Activated T-helper 1 cell treated with anti-CD3 and anti-CD28 coated beads, Interleukin-12 subunit alpha, Interleukin-12 subunit beta, Interleukin-2, Interleukin-4 antibody, amounts not matched to agents 30 ng/mL and 10 ng/mL and 1 ng/mL, durations not matched to agents 14 hours and 24 hours and 36 hours (primary cell): ENCODE results near the gene HNF1B. TPM values are rescaled to one million over a fixed set of nuclear protein-coding genes. Genes with fewer than 3 reads are reported as not detected.

Experiments
- DNase-seq: peaks from one replicate; pipeline ENCODE4 v3.0.0; 2021; ENCODE audit warnings: low spot score
- H3K27ac Mint-ChIP-seq: one replicate; pipeline ENCODE4 v1.8.0; 2021; ENCODE audit warnings: mild to moderate bottlenecking, mixed read lengths
- H3K27me3 Mint-ChIP-seq: one replicate; pipeline ENCODE4 v1.8.0; 2022; ENCODE audit warnings: mild to moderate bottlenecking, moderate library complexity, mixed read lengths; ENCODE audit not compliant: insufficient read depth
- H3K36me3 Mint-ChIP-seq: one replicate; pipeline ENCODE4 v1.8.0; 2021; ENCODE audit warnings: low read depth, mixed read lengths
- H3K4me1 Mint-ChIP-seq: one replicate; pipeline ENCODE4 v1.8.0; 2021; ENCODE audit warnings: low read depth, mixed read lengths
- H3K4me3 Mint-ChIP-seq: one replicate; pipeline ENCODE4 v1.8.0; 2021; ENCODE audit warnings: mild to moderate bottlenecking, moderate library complexity, mixed read lengths
- H3K9me3 Mint-ChIP-seq: one replicate; pipeline ENCODE4 v1.8.0; 2021; ENCODE audit warnings: mixed read lengths
- intact Hi-C: fragments of 100-400 bp; cut with micrococcal nuclease; formaldehyde crosslinking; loops from one replicate; pipeline ENCODE4 v1.15.1; 2024
- total RNA-seq: library from RNA; stranded (reverse); gene quantifications from 2 replicates; pipeline ENCODE4 v1.2.3, GENCODE V29; 2022

HNF1B gene
- total RNA-seq, 1 donor from 2014 or later: 3.6 TPM

DNA sequence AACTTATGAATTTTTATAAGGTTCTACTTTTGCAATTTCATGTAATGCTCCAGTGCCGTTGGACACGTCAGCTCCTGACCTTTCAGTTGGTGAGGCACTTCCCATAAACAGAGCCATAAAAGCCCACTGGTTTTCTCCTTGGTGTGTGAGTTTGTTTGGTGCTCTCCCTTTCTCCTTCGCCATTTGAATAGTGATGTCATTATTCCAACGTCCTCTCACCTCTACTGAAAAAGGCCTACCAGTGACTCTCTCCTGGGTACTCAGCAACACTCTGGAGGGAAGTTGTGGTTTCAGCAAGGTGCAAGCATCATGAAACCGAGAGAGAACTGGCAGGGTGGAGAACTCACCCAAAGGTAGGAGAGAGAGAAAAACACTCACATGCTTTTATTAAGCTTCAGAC, 29.6 kb upstream of the HNF1B start:
- H3K4me3 Mint-ChIP-seq: peak overlapping the region; percentile 17

DNA sequence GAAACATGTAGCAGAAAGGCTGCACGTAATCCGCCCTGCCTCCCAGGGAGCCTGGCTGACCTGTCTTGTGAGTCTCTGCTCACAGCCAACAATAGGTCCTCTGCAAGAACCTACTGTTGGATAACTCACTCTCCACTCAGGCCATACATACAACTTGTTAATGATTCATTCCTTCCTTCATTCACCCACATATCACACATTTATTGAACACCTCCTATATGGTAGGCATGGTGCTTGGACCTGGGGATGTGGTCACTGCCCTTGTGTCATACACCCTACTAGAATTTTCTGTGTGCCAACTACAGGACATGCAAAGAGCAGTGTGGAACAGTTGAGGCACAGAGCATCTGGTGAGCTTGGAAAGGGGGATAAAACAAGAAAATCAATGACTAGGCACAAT, 28.1 kb upstream of the HNF1B start:
- Mint-ChIP-seq H3K4me3 (peak overlapping the region; percentile 9), H3K27me3 (peaks cover 9% of the 10 kb centered on the region), H3K36me3 (no peaks in the 10 kb centered on the region), H3K27ac (peak overlapping the region; percentile 77), H3K9me3 (no peaks in the 10 kb centered on the region), H3K4me1 (peaks cover 49% of the 10 kb centered on the region)
- DNase-seq: no peak
- intact Hi-C loops: loop anchor here (1.0 to 5.0 kb wide), 5 partner anchors 8 to 166 kb away; partner anchors contain the start of genes DDX52 and SYNRG

More for the DNA sequence above, 29.6 kb upstream of the HNF1B start:
- Mint-ChIP-seq H3K36me3 (no peaks in the 10 kb centered on the region), H3K9me3 (no peaks in the 10 kb centered on the region), H3K27ac (peak overlapping the region; percentile 77), H3K4me1 (peaks cover 55% of the 10 kb centered on the region), H3K27me3 (peaks cover 9% of the 10 kb centered on the region)
- peak; percentile 42 for DNase-seq
- intact Hi-C loops: loop anchor here (2.0 to 5.0 kb wide), 7 partner anchors 14 to 167 kb away; partner anchors contain the start of genes DDX52, HNF1B and SYNRG

DNA sequence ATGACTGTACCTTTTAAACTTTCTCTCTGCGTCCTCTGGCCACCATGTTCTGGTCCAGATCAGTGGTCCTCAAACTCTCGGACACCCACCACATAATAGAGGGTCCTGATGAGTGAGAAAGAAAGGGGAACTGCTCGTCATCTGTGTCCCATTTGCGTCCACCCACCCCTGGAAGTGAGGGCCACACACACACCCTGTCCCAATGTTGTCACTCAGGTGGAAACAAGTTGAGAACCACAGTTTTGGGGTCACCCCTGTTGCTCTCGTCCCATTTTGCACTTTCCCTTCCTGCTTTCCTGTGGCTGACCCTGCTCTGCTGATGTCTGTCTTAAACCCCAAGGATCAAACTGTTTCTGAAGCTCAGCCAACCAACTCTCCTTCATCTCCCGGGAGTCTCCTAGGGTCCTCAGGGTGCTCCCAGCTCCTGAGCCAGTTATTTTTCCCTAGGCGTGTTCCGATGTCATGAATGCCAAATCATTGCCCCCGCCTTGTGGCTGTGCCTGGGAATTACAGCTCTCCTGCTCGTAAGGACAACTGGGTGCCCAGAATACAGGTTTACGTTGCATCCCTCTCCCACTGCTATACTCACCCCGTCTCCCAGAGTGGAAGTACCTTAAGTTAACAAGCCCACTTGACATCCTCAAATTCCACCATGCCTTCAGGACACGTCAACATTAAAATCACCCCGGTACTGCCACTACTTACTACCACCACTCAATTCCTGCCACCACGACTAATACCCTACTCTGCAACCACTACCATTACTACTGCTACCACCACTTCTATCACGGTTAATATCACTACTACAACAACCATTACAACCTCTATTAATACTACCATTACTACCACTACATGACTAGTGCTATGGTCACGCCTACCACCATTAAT, 26.0 kb upstream of the HNF1B start:
- Mint-ChIP-seq H3K9me3 (no peaks in the 10 kb centered on the region), H3K27me3 (peaks cover 20% of the 10 kb centered on the region), H3K27ac (no peak overlapping the region), H3K36me3 (peaks cover 5% of the 10 kb centered on the region), H3K4me3 (no peak overlapping the region), H3K4me1 (peaks cover 56% of the 10 kb centered on the region)
- intact Hi-C loops: loop anchor here (5.0 kb wide), 4 partner anchors 56 to 164 kb away; partner anchors contain the start of genes DDX52 and SYNRG
- peak; percentile 14 for DNase-seq

DNA sequence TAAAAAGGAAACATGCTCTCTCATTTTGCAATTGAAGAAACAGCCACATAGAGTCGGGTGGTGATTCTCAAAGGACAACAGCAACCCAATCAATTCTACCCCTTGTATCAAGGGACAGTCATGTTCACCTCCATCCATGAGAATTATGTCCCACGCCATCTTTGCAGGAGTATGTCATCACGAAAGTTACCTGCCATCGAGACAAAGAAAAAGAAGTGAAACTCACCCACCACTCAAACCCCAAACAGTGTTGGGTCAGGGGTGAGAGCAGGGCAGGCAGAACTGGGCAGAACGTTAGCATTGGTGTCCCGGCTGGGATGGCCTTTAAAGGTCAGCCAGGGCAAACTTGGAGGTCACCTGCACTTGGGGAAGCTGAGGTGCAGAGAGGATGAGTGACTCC, 24.2 kb upstream of the HNF1B start:
- H3K27ac Mint-ChIP-seq: no peak overlapping the region
- peaks cover 60% of the 10 kb centered on the region for H3K4me1 Mint-ChIP-seq

DNA sequence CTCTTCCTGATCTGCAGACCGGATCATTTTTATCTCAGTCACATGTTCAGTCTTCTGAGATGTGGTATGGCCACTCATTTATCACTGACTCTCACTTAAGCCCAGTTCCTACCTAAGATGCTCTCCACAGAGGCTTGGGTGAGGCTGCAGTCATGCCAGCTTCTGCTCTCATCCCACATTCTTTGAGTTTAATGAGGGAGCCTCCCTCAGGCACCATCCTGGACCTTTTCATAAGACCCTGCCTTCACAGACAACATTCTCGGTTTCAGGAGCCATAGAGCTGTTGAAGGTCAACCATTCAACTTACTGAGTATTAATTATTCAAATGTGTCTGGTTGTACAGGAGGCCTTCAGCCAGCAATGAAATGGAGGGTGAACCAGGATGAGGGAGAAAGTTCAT, 23.6 kb upstream of the HNF1B start:
- Mint-ChIP-seq H3K4me1 (peaks cover 55% of the 10 kb centered on the region), H3K9me3 (no peaks in the 10 kb centered on the region), H3K4me3 (no peak overlapping the region), H3K27ac (no peak overlapping the region), H3K27me3 (peaks cover 20% of the 10 kb centered on the region), H3K36me3 (peaks cover 5% of the 10 kb centered on the region)
- no peak for DNase-seq
- intact Hi-C loops: no loop called here

More for the DNA sequence above, 24.2 kb upstream of the HNF1B start:
- Mint-ChIP-seq H3K36me3 (peaks cover 5% of the 10 kb centered on the region), H3K4me3 (no peak overlapping the region), H3K27me3 (peaks cover 20% of the 10 kb centered on the region), H3K9me3 (no peaks in the 10 kb centered on the region)
- no peak for DNase-seq
- intact Hi-C loops: no loop called here

DNA sequence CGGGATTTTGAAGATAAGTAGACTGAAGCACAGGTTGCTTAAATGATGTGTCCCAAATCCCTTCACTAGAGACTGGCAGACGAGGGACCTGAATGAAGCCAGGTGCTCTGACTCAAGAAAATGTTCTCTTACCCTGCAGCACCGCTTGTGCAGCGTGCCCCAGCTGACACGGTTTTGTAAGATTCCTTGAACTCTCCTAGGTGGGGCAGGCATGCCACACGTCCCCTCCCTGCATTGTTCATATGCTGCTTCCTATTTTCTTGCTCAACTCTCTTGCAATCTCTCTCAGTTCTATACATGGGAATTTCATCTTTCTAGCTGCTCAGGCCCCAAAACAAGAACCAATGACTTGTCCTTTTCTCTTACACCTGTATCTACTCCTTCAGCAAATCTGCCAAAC, 22.1 kb upstream of the HNF1B start:
- H3K4me1 Mint-ChIP-seq: peaks cover 54% of the 10 kb centered on the region
- H3K36me3 Mint-ChIP-seq: peaks cover 5% of the 10 kb centered on the region
- H3K4me3 Mint-ChIP-seq: no peak overlapping the region
- H3K9me3 Mint-ChIP-seq: no peaks in the 10 kb centered on the region
- H3K27me3 Mint-ChIP-seq: peaks cover 24% of the 10 kb centered on the region
- peak overlapping the region; percentile 2 for H3K27ac Mint-ChIP-seq
- no peak for DNase-seq
- intact Hi-C loops: no loop called here

DNA sequence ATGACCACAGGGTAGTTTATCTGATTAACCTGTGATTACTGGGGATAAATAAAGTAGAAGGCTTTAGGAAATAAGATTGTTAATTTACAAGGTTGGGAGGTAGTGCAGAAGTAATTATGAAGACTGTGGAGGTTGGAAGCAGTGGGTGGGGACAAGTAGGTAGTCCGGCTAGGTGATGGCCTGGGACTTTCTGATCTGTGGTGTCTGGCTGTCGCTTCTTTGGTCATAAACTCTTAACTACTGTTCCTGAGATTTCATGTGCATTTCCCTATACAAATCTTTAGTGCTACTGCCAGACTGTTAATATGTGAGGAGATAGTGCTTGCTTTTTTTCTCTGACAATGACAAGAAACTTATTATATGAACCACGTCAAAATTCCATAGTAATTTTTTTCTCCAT, 19.5 kb upstream of the HNF1B start:
- Mint-ChIP-seq H3K4me1 (peaks cover 56% of the 10 kb centered on the region), H3K27me3 (peaks cover 24% of the 10 kb centered on the region)
- intact Hi-C loops: loop anchor here (1.0 kb wide), 1 partner anchor 19 kb away; the partner anchor contains the start of gene HNF1B

DNA sequence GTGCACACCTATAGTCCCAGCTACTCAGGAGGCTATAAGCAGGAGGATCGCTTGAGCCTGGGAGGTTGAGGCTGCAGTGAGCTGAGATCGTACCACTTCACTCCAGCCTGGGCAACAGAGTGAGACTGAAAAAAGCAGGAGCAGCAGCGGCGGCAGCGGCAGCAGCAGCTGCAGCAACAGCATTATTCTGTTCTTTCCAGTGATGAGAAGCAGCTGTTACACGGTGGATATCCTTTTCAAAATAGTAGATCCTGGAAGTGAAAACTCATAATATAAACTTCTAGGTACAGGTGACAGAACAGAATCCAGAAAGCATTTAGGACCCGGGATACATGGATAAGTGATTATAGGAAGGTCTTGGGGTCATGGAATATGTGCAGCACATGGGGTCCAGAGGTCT, 17.8 kb upstream of the HNF1B start:
- Mint-ChIP-seq H3K36me3 (peaks cover 7% of the 10 kb centered on the region), H3K4me1 (peaks cover 61% of the 10 kb centered on the region), H3K9me3 (no peaks in the 10 kb centered on the region), H3K27me3 (peaks cover 34% of the 10 kb centered on the region), H3K4me3 (no peak overlapping the region), H3K27ac (no peak overlapping the region)
- DNase-seq: no peak
- intact Hi-C loops: no loop called here

More for the DNA sequence above, 19.5 kb upstream of the HNF1B start:
- peaks cover 5% of the 10 kb centered on the region for H3K36me3 Mint-ChIP-seq
- H3K9me3 Mint-ChIP-seq: no peaks in the 10 kb centered on the region
- no peak overlapping the region for H3K27ac Mint-ChIP-seq
- peak overlapping the region; percentile 30 for H3K4me3 Mint-ChIP-seq
- DNase-seq: no peak

DNA sequence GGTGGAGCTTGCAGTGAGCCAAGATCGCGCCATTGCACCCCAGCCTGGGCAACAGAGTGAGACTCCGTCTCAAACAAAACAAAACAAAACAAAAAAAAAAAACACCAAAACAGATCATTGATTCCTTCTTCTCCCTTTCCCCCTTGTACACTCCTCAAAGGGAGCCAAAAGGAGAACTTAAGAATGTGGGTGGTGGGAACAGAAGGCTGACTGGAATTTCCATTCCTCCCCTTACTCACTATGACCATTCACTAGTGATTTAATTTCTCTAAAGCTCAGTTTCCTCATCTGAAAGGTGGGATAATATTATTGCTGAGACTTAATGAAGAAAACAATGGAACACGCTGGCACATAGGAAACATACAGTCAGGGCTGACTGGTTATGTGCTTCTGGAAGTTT, 17.1 kb upstream of the HNF1B start:
- peaks cover 31% of the 10 kb centered on the region for H3K27me3 Mint-ChIP-seq
- DNase-seq: no peak
- peaks cover 3% of the 10 kb centered on the region for H3K36me3 Mint-ChIP-seq
- intact Hi-C loops: loop anchor here (2.0 kb wide), 2 partner anchors 13 to 29 kb away; no protein-coding TSS in a partner anchor
- peaks cover 54% of the 10 kb centered on the region for H3K4me1 Mint-ChIP-seq
- H3K9me3 Mint-ChIP-seq: no peaks in the 10 kb centered on the region
- no peak overlapping the region for H3K4me3 Mint-ChIP-seq
- H3K27ac Mint-ChIP-seq: no peak overlapping the region

DNA sequence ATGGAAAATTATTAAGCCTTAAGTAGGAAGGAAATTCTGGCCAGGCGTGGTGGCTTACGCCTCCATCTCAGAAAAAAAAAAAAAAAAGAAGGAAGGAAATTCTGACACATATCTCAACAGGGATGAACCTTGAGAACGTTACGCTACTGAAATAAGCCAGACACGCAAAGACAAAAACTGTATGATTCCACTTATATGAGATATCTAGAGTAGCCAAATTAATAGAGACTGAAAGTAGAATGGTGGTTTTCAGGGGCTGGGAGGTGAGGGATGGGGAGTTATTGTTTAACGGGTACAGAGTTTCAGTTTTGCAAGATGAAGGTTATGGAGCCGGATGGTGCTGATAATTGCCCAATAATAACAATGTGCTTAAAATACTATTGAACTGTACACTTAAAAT, 16.2 kb upstream of the HNF1B start:
- no peaks in the 10 kb centered on the region for H3K9me3 Mint-ChIP-seq
- peak overlapping the region; percentile 43 for H3K4me3 Mint-ChIP-seq
- peaks cover 25% of the 10 kb centered on the region for H3K27me3 Mint-ChIP-seq
- H3K27ac Mint-ChIP-seq: peak overlapping the region; percentile 79
- peaks cover 3% of the 10 kb centered on the region for H3K36me3 Mint-ChIP-seq
- H3K4me1 Mint-ChIP-seq: peaks cover 50% of the 10 kb centered on the region
- DNase-seq: no peak
- intact Hi-C loops: loop anchor here (2.0 kb wide), 2 partner anchors 14 to 30 kb away; no protein-coding TSS in a partner anchor

DNA sequence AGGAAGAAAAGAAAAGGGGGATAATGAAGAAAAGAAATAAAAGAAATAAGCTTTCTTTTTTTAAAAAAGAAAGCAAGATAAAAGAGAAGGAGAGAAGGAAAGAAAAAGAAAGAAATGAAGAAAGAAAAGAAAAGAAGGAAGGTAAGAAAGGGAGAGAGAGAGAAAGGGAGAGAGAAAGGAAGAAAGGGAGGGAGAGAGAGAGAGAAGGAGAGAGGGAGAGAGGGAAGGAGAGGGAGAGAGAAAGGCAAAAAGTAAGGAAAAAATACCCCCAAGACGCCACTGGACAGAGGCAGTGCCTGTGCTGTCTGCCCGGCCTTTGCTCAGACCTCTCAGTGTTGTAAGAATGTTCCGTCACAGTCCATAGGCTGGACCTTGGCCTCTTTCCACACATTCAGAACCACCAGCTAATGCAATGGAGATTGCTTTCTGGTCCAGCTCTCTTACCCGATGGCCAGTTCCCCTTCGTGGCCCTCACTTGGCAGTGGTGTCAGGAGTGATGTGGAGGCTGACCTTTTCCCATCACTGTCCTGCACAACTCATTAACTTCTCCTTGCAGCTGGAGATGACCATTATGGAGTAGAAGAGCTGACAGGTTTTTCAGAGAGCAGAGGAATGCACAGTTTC, 14.3 kb upstream of the HNF1B start:
- intact Hi-C loops: no loop called here
- Mint-ChIP-seq H3K4me3 (no peak overlapping the region), H3K27ac (peak overlapping the region; percentile 48)

DNA sequence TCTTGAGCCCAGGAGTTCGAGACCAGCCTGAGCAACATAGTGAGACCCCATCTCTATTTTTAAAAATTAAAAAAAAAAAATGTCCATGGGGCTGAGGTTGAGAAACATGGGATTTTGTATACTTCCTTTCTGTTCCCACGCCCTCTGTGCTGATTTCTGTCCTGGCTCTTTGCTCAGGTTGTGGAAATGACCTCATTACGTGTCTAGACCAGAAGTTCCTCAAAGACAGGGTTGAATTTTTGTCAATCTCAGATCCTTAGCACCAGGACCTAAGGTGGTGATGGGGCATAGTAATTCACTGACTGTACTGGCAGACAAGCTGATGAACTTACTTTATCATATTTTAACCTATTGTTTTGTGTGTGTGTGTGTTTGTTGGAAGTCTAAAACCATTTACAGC, 11.2 kb upstream of the HNF1B start:
- intact Hi-C loops: no loop called here
- Mint-ChIP-seq H3K27ac (no peak overlapping the region), H3K9me3 (no peaks in the 10 kb centered on the region), H3K4me1 (peaks cover 26% of the 10 kb centered on the region), H3K4me3 (no peak overlapping the region), H3K27me3 (peaks cover 25% of the 10 kb centered on the region), H3K36me3 (peaks cover 3% of the 10 kb centered on the region)
- no peak for DNase-seq

More for the DNA sequence above, 14.3 kb upstream of the HNF1B start:
- no peak for DNase-seq
- peaks cover 3% of the 10 kb centered on the region for H3K36me3 Mint-ChIP-seq
- peaks cover 33% of the 10 kb centered on the region for H3K4me1 Mint-ChIP-seq
- peaks cover 25% of the 10 kb centered on the region for H3K27me3 Mint-ChIP-seq
- H3K9me3 Mint-ChIP-seq: no peaks in the 10 kb centered on the region

DNA sequence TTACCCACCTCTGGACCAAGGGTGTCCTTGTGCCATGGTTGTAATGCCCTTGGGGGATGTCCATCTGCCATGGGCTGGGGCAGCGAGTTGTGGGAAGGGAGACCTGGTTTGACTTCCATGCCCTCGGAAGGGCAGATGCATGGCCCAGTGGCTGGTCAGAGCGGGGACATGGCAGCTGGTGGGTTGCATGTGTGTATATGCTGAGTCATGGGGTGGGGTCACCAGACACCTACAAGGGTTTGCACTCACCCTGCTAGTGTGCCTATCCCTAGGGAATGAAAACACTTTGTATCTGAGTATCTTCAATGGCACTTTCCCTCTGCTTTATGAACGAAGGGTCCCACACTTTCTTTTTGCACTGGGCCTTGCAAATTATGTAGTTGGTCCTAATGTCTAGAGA, 10.6 kb upstream of the HNF1B start:
- peaks cover 28% of the 10 kb centered on the region for H3K4me1 Mint-ChIP-seq
- H3K36me3 Mint-ChIP-seq: peaks cover 3% of the 10 kb centered on the region
- H3K27ac Mint-ChIP-seq: no peak overlapping the region
- H3K9me3 Mint-ChIP-seq: no peaks in the 10 kb centered on the region
- DNase-seq: no peak
- H3K4me3 Mint-ChIP-seq: no peak overlapping the region
- H3K27me3 Mint-ChIP-seq: peaks cover 26% of the 10 kb centered on the region
- intact Hi-C loops: no loop called here
